ENCODE data around the gene LSM12. TPM values are rescaled to one million over a fixed set of nuclear protein-coding genes. Genes with fewer than 3 reads are reported as not detected.
"Not testable (repeated sequence)": the region's sequence is repeated elsewhere in the genome, so short reads cannot be mapped to it uniquely, and the experiment has no call there.

The LSM12 gene
- total RNA-seq, 1 experiment from 2014 or later: 95.6 TPM

DNA sequence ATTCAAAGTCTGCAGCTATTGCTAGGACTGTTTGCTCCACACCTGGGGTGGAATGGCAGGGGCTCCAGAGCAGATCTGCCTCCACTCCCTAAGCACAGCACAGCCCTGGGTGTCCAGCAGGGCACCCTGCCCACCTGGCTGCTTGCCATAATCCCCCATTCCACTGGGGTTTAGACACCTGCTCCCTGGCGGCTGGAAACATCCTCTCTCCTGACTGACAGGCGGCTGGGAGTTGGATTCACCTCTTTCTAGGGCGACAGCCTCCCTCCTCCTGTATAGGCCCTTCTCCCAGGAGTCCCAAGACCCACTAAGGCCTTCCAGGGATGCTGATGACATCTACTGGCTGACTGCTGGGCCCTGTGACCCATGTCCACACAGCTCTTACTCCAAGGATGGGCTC, 39.0 kb upstream of the LSM12 start:
- peaks cover 9% of the 10 kb centered on the region; the same call in 1 of the 2 replicates for H3K36me3 ChIP-seq
- H3K27me3 ChIP-seq: no peaks in the 10 kb centered on the region
- H3K9me3 ChIP-seq (replicated peaks): no peaks in the 10 kb centered on the region
- DNase-seq: peak; percentile 86 to 91
- no peak overlapping the region for H3K4me3 ChIP-seq
- peaks cover 62% of the 10 kb centered on the region for H3K4me1 ChIP-seq
- peak overlapping the region; percentile 99 for H3K27ac ChIP-seq

GRCh38 chr17:44102849-44103622, 36.6 kb upstream of the LSM12 start:
- DNase-seq: no peak
- peaks cover 47% of the 10 kb centered on the region for H3K4me1 ChIP-seq
- H3K36me3 ChIP-seq: peaks cover 9% of the 10 kb centered on the region; the same call in 1 of the 2 replicates
- H3K27me3 ChIP-seq: no peaks in the 10 kb centered on the region
- H3K4me3 ChIP-seq: no peak overlapping the region
- H3K9me3 ChIP-seq (replicated peaks): no peaks in the 10 kb centered on the region
- peak overlapping the region; percentile 99; the same call in 1 of the 2 replicates for H3K27ac ChIP-seq

GRCh38 chr17:44101858-44102257, 35.4 kb upstream of the LSM12 start:
- not testable (repeated sequence) for H3K27ac ChIP-seq

DNA sequence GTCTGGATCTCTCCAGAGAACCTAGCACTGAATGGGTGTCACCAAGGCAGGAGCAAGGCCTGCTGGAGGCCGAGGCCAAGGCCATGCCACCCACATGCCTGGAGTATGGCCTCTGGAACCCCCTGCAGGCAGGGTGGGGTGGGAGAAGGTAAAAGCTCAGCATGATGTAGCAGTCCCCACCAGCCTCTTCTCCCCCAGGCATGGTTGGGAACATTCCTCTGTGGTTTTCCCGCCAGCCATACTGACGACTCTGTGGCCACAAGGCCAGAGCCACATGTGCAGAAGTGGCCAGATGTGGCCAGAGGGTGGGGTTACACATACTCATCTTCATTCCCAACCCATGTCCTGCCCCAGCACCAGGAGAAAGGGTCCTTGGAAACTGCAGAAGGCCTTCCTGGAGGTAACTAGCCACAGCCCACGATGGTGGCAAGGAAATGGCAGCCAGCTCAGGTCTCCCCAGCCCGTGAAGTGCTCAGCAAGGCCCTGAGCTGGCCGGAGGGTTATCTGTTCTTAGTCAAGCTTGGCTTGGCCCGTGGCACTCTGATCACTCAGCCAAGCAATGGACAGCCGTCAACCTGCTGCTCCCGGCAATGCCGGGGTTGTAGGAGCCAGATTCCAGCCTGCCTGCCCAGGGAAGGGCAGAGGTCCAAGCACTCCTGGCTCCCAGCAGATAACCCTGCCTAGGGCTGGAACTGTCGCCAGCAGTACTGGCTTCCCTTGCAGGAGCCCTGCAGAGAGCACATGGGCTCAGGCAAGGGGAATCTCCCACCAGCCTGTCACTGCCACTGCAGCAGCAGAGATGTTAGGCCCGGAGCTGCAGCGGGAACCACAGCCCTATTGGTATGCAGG, 30.9 kb upstream of the LSM12 start:
- H3K4me3 ChIP-seq: no peak overlapping the region
- H3K27ac ChIP-seq: peak overlapping the region; percentile 91
- peaks cover 2% of the 10 kb centered on the region for H3K36me3 ChIP-seq
- H3K4me1 ChIP-seq: peaks cover 42% of the 10 kb centered on the region
- no peaks in the 10 kb centered on the region for H3K27me3 ChIP-seq
- DNase-seq: peak; percentile 80 to 82
- no peaks in the 10 kb centered on the region for H3K9me3 ChIP-seq (replicated peaks)

More at GRCh38 chr17:44101858-44102257, 35.4 kb upstream of the LSM12 start:
- H3K4me3 ChIP-seq; H3K9me3 ChIP-seq (replicated peaks); H3K27me3 ChIP-seq; H3K36me3 ChIP-seq: not testable (repeated sequence)
- peak; percentile 57 to 72 for DNase-seq
- peaks cover 47% of the 10 kb centered on the region for H3K4me1 ChIP-seq

DNA sequence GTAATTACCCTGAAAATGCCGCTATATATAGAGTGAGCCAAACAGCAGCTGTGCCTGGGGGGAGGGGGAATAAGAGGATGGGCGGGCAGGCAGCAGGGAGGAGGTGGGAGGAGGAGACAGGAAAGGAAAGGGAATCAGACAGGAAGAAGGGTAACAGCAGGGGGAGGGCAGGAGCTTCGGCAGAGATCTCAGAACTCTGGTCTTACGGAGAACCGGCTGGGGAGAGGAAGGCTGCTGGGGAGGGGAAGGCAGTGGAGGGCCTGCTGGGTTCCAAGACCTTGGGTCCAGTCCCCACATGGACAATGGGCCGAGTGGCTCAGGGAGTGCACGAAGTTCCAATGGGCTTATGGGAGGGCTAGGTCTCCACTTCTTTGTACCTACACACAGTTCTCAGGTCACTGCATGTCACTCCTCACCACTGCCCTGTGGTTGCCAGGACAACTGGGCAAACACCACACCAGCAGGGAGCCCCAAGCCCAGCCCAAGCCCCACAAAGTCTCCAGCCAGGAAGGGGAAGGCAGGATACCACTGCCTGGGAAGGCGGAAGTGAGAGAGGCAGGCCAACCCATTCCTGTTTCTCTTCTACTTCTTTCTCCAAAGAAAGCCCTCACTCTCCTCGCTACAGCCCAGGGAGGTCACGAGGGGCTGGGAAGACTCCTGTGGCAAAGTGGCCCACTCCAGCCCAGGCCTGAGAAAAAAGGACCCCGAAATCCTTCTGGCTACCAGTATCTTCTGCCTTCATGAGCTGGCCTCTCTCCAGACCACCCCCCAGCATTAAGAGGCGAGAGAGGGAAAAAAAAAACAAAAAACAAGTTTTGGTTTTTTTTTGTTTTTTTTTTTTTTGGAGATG, 29.4 kb upstream of the LSM12 start:
- no peaks in the 10 kb centered on the region for H3K27me3 ChIP-seq
- peaks cover 39% of the 10 kb centered on the region for H3K4me1 ChIP-seq
- peak overlapping the region; percentile 91 for H3K27ac ChIP-seq
- DNase-seq: peak; percentile 99
- no peaks in the 10 kb centered on the region for H3K9me3 ChIP-seq (replicated peaks)
- peaks cover 13% of the 10 kb centered on the region for H3K36me3 ChIP-seq
- peak overlapping the region; percentile 38 for H3K4me3 ChIP-seq

DNA sequence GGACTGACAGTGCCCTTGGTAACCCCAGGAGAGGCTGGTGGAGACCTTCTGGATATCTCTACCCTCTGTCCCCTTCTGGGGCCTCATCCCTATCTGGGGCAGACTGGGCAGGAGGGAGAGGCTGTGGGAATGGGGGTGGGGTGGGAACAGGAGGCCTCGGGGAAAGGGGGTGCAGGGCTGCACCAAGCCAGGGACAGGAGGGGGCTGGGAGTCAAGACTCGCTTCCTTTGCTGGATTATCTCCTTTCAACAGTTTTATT, 28.8 kb upstream of the LSM12 start:
- Histone ChIP-seq H3K27ac (peak overlapping the region; percentile 91), H3K36me3 (peaks cover 15% of the 10 kb centered on the region), H3K27me3 (no peaks in the 10 kb centered on the region), H3K4me1 (peaks cover 39% of the 10 kb centered on the region), H3K4me3 (no peak overlapping the region), H3K9me3 (replicated peaks) (no peaks in the 10 kb centered on the region)
- DNase-seq: no peak

DNA sequence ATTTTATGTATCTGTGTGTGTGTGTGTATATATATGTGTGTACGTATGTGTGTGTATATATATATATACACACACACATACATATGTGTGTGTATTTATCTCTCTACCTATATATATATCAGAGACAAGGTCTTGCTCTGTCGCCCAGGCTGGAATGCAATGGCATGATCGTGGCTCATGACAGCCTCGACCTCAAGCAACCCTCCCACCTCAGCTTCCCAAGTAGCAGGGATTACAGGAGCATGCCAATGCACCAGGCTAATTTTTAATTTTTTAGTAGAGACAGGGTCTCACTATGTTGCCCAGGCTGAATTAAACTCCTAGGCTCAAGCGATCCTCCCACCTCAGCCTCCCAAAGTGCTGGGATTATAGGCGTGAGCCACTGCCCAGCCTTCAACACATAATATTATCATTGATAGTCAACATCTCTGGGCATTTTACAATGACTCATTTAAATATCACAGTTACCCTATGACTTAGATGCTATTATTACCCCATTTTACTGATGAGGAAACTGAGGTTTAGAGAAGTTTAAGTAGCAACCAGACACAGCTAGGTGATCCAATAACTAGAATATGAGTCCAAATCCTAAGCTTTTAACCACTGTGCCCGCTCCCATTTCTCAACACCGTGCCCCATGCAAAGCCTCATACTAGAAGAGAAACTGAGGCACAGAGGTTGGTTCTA, 28.4 kb upstream of the LSM12 start:
- no peak for DNase-seq
- Histone ChIP-seq H3K27ac (peak overlapping the region; percentile 91), H3K27me3 (no peaks in the 10 kb centered on the region), H3K36me3 (peaks cover 19% of the 10 kb centered on the region), H3K4me1 (peaks cover 39% of the 10 kb centered on the region), H3K9me3 (replicated peaks) (no peaks in the 10 kb centered on the region), H3K4me3 (no peak overlapping the region)

DNA sequence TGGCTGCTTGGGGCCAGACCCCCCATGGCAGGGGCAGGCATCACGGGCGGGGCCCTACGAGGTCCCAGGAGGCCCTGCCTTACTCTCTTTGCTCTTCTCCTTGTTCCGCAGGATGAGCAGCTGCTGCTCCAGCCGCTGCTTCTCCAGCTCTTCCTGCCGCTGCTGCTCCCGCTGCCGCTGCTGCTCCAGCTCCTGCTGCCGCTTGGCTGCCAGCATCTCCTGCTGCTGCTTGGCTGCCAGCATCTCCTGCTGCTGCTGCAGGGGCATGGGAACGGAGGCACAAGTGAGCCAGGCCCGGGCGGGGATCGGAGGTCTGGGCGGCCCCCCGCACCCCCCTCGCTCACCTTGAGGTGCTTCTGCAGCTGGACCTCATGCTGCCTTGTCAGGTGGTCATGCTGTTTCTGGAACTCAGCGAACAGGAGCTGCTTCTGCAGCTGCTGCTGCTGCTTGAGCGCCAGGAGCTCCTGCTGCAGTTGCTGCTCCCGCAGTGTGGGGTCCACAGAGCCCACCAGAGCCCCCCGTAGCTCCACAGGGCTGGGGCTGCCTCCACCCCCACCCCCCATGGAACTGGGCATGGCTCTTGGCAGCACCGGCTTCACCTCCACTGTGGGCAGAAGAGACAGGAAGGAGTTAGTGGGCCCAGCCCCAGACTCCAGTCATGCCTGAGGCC, 26.9 kb upstream of the LSM12 start:
- no peak for DNase-seq
- peaks cover 39% of the 10 kb centered on the region for H3K4me1 ChIP-seq

GRCh38 chr17:44092051-44092450, 25.6 kb upstream of the LSM12 start:
- no peaks in the 10 kb centered on the region for H3K9me3 ChIP-seq (replicated peaks)
- peaks cover 33% of the 10 kb centered on the region for H3K4me1 ChIP-seq
- no peak for DNase-seq
- no peaks in the 10 kb centered on the region for H3K27me3 ChIP-seq
- no peak overlapping the region for H3K4me3 ChIP-seq
- H3K36me3 ChIP-seq: peaks cover 26% of the 10 kb centered on the region
- H3K27ac ChIP-seq: no peak overlapping the region

More for the DNA sequence above, 26.9 kb upstream of the LSM12 start:
- Histone ChIP-seq H3K36me3 (peaks cover 23% of the 10 kb centered on the region), H3K9me3 (replicated peaks) (no peaks in the 10 kb centered on the region), H3K27ac (no peak overlapping the region), H3K4me3 (no peak overlapping the region), H3K27me3 (no peaks in the 10 kb centered on the region)

DNA sequence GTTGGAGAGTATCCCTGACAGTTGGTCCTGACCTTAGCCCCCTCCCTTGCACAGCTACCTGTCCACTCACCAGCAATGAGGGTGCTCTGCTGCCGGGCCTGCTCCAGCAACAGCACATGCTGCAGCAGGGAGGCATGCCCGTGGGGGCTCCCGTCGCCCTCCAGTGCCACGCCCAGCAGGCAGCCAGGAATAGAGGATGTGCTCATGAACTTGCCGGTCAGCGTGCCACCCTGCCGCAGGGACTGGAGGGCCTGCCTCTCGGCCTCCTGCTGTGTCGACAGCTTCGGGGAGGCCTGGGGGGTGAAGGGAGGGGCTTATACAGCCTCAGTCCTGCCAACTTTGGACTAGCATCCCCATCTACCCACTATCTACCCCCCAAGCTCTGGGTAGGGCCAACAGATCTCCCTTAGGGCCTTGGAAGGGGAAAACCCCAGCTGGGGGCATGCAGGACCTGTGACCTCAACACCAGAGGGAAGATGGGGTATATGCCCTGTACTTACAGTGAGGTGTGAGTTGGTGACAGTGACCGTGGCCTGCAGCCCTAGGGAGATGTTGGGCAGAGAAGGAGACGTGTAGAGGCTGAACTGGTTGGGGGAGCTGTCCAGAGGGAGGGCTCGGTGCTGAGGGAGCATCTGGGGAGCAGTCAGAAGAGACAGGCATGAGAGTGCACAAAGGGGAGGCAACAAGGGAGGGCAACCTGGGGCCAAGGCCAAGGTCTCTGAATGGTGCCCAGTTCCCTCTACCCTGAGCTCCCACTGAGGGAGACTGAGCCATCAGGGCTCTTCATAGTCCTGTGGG, 24.9 kb upstream of the LSM12 start:
- Histone ChIP-seq H3K9me3 (replicated peaks) (no peaks in the 10 kb centered on the region), H3K27me3 (no peaks in the 10 kb centered on the region), H3K4me1 (peaks cover 31% of the 10 kb centered on the region), H3K27ac (no peak overlapping the region), H3K36me3 (peaks cover 26% of the 10 kb centered on the region), H3K4me3 (no peak overlapping the region)
- DNase-seq: no peak

GRCh38 chr17:44088254-44088653, 21.8 kb upstream of the LSM12 start:
- Histone ChIP-seq H3K27me3 (no peaks in the 10 kb centered on the region), H3K4me1 (peaks cover 10% of the 10 kb centered on the region; the same call in 1 of the 2 replicates), H3K4me3 (no peak overlapping the region), H3K9me3 (replicated peaks) (no peaks in the 10 kb centered on the region), H3K36me3 (peaks cover 39% of the 10 kb centered on the region), H3K27ac (no peak overlapping the region)
- no peak for DNase-seq

DNA sequence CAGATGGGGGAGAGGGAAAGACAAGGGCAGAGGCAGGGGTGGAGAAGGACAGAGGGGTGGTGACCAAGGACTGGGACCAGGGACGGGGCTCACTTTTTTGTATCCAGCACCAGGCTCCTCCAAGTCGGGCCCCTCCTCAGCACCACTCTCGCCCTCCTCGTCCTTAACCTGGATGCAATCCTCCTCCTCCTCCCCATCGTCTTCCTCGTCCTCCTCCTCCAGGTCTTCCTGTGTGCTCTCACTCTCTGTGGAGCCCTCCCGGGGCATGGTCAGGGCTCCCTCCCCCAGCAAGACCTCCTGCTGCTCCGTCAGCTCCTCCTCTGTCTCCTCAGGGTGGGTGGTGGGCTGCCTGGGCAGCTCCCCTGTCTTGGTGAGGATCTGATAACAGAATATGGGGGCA, 20.8 kb upstream of the LSM12 start:
- Histone ChIP-seq H3K27me3 (no peaks in the 10 kb centered on the region), H3K27ac (no peak overlapping the region; the same call in 1 of the 2 replicates), H3K4me3 (no peak overlapping the region), H3K36me3 (peaks cover 43% of the 10 kb centered on the region), H3K4me1 (peaks cover 10% of the 10 kb centered on the region; the same call in 1 of the 2 replicates), H3K9me3 (replicated peaks) (no peaks in the 10 kb centered on the region)
- DNase-seq: no peak
